ENCODE data around the gene ZC3H11A. TPM values are rescaled to one million over a fixed set of nuclear protein-coding genes. Genes with fewer than 3 reads are reported as not detected.

The ZC3H11A gene
- total and polyA plus RNA-seq, 2 of the 4 experiments (the other 2 are of a cell fraction), result 52.1 to 66.5 TPM

DNA sequence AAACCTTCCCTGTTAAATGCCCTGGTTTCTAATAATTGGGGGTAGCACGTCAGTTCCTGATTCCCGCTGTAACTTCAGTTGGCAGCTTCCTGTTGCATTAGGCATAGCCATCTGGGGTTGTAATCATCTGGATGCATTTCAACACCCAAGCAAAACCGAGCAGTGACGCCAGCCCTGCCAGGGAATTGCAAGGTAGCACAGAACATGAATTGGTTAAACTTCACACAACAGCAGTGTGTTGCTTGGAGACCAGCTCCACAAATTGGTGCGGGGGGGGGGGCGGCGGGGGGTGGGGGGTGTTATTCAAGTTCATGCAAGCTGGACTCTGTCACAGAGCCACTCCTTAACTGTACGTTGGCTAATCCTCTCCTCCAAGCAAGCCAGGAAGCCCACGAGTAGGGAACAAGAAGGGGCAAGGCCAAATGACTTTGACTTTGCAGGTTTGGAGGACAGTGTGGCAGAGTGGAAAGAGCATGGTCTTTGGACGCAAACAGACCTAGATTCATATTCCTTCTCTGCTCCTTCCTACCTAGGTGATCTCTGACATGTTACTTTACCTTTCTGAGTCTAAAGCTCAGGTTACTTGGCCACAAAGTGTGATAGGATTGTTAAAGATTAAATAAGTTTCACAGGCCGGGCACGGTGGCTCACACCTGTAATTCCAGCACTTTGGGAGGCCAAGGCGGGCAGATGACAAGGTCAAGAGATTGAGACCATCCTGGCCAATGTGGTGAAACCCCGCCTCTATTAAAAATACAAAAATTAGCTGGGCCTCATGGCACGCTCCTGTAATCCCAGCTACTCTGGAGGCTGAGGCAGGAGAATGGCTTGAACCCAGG is 25.7 kb upstream of the ZC3H11A start:
- no peaks in the 10 kb centered on the region for H4K20me1 ChIP-seq (ENCODE audit: insufficient read depth, low read length)
- no peaks in the 10 kb centered on the region; a peak in 1 of 4 replicates for H3K79me1 ChIP-seq (ENCODE audit: low read depth in 1 of 2, low read length in 2 of 2)
- DNase-seq, result peak; percentile 94
- no TSS peak for BruUV-seq (replicated peaks)
- H3K18ac ChIP-seq (ENCODE audit: low read depth, low read length), result peak overlapping the region; percentile 59
- H4K8ac ChIP-seq (ENCODE audit: low read depth in 2 of 2, low read length in 2 of 2), result peak overlapping the region; percentile 54 to 74; a peak in 3 of 4 replicates
- H3K4me1 ChIP-seq (ENCODE audit: control insufficient read depth, insufficient read depth, low read length), result peaks cover 2% of the 10 kb centered on the region
- peaks cover 13% of the 10 kb centered on the region for H3K27me3 ChIP-seq (ENCODE audit: control insufficient read depth, insufficient read depth, low read length)
- 0 out of 3 replicates have a peak overlapping the region, but pooled peaks have one; percentile 18 for H2BK15ac ChIP-seq (ENCODE audit: low read depth, low read length)
- H3K9me3 ChIP-seq (ENCODE audit: control insufficient read depth, insufficient read depth, low read length), result no peaks in the 10 kb centered on the region
- H2BK120ac ChIP-seq (ENCODE audit: low read depth, low read length), result peak overlapping the region; percentile 68
- intact Hi-C loops (cut with micrococcal nuclease), result no loop called here
- H4K5ac ChIP-seq (ENCODE audit: low read depth, low read length), result peak overlapping the region; percentile 61
- peak; percentile 91 for ATAC-seq (ENCODE audit: low read depth)
- peak overlapping the region; percentile 29; the same call in 1 of the 2 replicates for H2AK5ac ChIP-seq (ENCODE audit: low read depth, low read length)
- 0 out of 2 replicates have a peak overlapping the region, but pooled peaks have one; percentile 10 for H3K14ac ChIP-seq (replicated peaks; ENCODE audit: low read depth, low read length)
- peaks cover 4% of the 10 kb centered on the region; the same call in 1 of the 2 replicates for H3K9me1 ChIP-seq (ENCODE audit: insufficient read depth, low read length)
- peak overlapping the region; percentile 52 for H2AK9ac ChIP-seq (replicated peaks; ENCODE audit: low read depth, low read length, poor library complexity)
- in situ Hi-C loops (cut with MboI; ENCODE audit: low sequenced_read_pairs), result no loop called here
- H3K56ac ChIP-seq (ENCODE audit: extremely low read depth, insufficient read depth, low read length), result no peak overlapping the region
- H4K91ac ChIP-seq (ENCODE audit: insufficient read depth, low read depth, low read length), result peak overlapping the region; percentile 48; the same call in 1 of the 2 replicates
- H3K36me3 ChIP-seq (ENCODE audit: control insufficient read depth, insufficient read depth, low read length), result no peaks in the 10 kb centered on the region
- H3K9ac ChIP-seq (ENCODE audit: low read depth, low read length), result no peak overlapping the region
- peak overlapping the region; percentile 77 for H2AFZ ChIP-seq (replicated peaks; ENCODE audit: low read length, poor library complexity)
- H3K4me2 ChIP-seq (ENCODE audit: low read depth, low read length), result peak overlapping the region; percentile 31; the same call in 1 of the 2 replicates
- WGBS, 2 experiments (ENCODE audit: extremely low coverage in 2 of 2, insufficient read length in 1 of 2), result 52% methylated on average over 5 of the region's 15 CpGs; no CpG with 5 or more reads in 1 of the 2 experiments
- H3K4ac ChIP-seq (ENCODE audit: low read depth, low read length), result peak overlapping the region; percentile 68
- peak overlapping the region; percentile 69; the same call in 1 of the 2 replicates for H2BK20ac ChIP-seq (ENCODE audit: low read depth, low read length)
- H3K27ac ChIP-seq (ENCODE audit: insufficient read depth, low read length), result peak overlapping the region; percentile 8; the same call in 1 of the 2 replicates
- no peak for TF ChIP-seq ELK1 (IDR thresholded peaks at IDR 0.05; ENCODE audit: borderline replicate concordance, low read depth, low read length)
- TF ChIP-seq BHLHE40 (IDR thresholded peaks at IDR 0.05; ENCODE audit: low read depth, low read length), result no peak
- peak; percentile 94 for TF ChIP-seq CEBPB (IDR thresholded peaks at IDR 0.05; ENCODE audit: low read depth, low read length)
- no peak for TF ChIP-seq USF2 (IDR thresholded peaks at IDR 0.05; ENCODE audit: low read depth, low read length)
- TF ChIP-seq RAD21 (IDR thresholded peaks at IDR 0.05; ENCODE audit: low read length), result no peak
- TF ChIP-seq MAZ (IDR thresholded peaks at IDR 0.05; ENCODE audit: borderline replicate concordance, low read depth, low read length), result peak; percentile 12; the same call in 1 of the 2 replicates
- TF ChIP-seq MAFK (IDR thresholded peaks at IDR 0.05; ENCODE audit: low read depth, low read length), result peak; percentile 56; the same call in 1 of the 2 replicates
- CTCF ChIA-PET, result no interaction called here
- H3K4me3 ChIP-seq (ENCODE audit: insufficient read depth, low read depth, low read length), result no peak overlapping the region
- no peak overlapping the region for H3K23ac ChIP-seq (ENCODE audit: low read depth, low read length)
- H2BK5ac ChIP-seq (ENCODE audit: low read depth, low read length, poor library complexity, severe bottlenecking), result no peak overlapping the region
- dilution Hi-C loops (cut with HindIII; ENCODE audit: low sequenced_read_pairs, unreplicated experiment), result no loop called here
- POLR2A ChIA-PET (ENCODE audit: unreplicated experiment), result no interaction called here
